HCT116 (cell line): Measurements from ENCODE around the gene DBN1. TPM values are rescaled to one million over a fixed set of nuclear protein-coding genes. Genes with fewer than 3 reads are reported as not detected.

ENCODE experiments used
- ATAC-seq: fragments of 200-7000 bp; cut with Tn5 transposase; 2 replicates; pipeline ENCODE4 v1.9.1; 2020; ENCODE audit warnings: mild to moderate bottlenecking, moderate library complexity
- BruUV-seq: library from RNA; stranded (reverse); fragments of 400-500 nt; replicated peaks from 2 replicates; lab custom pipeline; 2021; lab: Mats Ljungman, UMichigan
- CTCF ChIA-PET: fragments of 300-600 bp; sonication (Branson Sonifier 250); formaldehyde crosslinking; loops from one replicate; lab custom pipeline; 2021; ENCODE audit warnings: antibody characterized with exemption; lab: Charles Lee
- POLR2A ChIA-PET: fragments of 300-600, 350-600 bp; sonication (Branson Sonifier 250); formaldehyde crosslinking; loops from one replicate; lab custom pipeline; 2021; ENCODE audit warnings: antibody characterized with exemption; lab: Charles Lee
- RAD21 ChIA-PET, 2 experiments: fragments of 300-600 bp; sonication (Branson Sonifier 250); formaldehyde crosslinking; loops; one replicate each; lab custom pipeline; 2023; ENCODE audit warnings: low total read pairs in 2 of 2; ENCODE audit not compliant: uncharacterized antibody in 2 of 2, unreplicated experiment in 2 of 2, low non-redundant PET in 1 of 2; lab: Charles Lee
- DNase-seq: peaks from one replicate; pipeline ENCODE4 v3.0.0-alpha.2; 2010; ENCODE audit warnings: low read depth, low spot score
- H2AFZ ChIP-seq: fragments of 200-600 bp; shearing (Covaris generic), sonication (generic); 2 replicates; pipeline ENCODE4 v1.6.1; 2017; ENCODE audit warnings: low read depth, mixed run types, mixed read lengths, antibody characterized with exemption, low read length; ENCODE audit not compliant: poor library complexity, severe bottlenecking
- H3K27ac ChIP-seq: 2 replicates; pipeline ENCODE4 v1.5.1; 2012; ENCODE audit warnings: low read depth, low read length
- H3K27me3 ChIP-seq: fragments of 200-600 bp; sonication (generic); 2 replicates; pipeline ENCODE4 v1.6.1; 2016; ENCODE audit warnings: mixed run types, low read length, mixed read lengths; ENCODE audit not compliant: insufficient read depth
- H3K36me3 ChIP-seq, 2 experiments: fragments of 200-500 bp in 1 of 2; fragments of 200-600 bp in 1 of 2; sonication (Bioruptor generic) in 1 of 2; sonication (generic) in 1 of 2; 2 replicates each; pipeline versions ENCODE4 v1.5.1 to v1.6.1; 2014 to 2016; ENCODE audit warnings: low read length in 2 of 2, inconsistent platforms in 1 of 2, mixed read lengths in 1 of 2, mixed run types in 1 of 2; ENCODE audit not compliant: insufficient read depth in 2 of 2, control insufficient read depth in 1 of 2
- H3K4me1 ChIP-seq, 2 experiments: fragments of 200-600 bp in 1 of 2; sonication (generic) in 1 of 2; 2 replicates each; pipeline versions ENCODE4 v1.5.1 to v1.6.1; 2012 to 2017; ENCODE audit warnings: low read length in 2 of 2, inconsistent platforms in 1 of 2, mild to moderate bottlenecking in 1 of 2, mixed read lengths in 1 of 2, mixed run types in 1 of 2, moderate library complexity in 1 of 2; ENCODE audit not compliant: insufficient read depth in 2 of 2, control insufficient read depth in 1 of 2
- H3K4me2 ChIP-seq: fragments of 200-600 bp; sonication (generic); 2 replicates; pipeline ENCODE4 v1.6.1; 2017; ENCODE audit warnings: mixed run types, low read length, mixed read lengths
- H3K4me3 ChIP-seq, 2 experiments: fragments of 200-600 bp in 1 of 2; sonication (generic) in 1 of 2; replicated peaks in 1 of 2; 2 replicates each; pipeline ENCODE4 v1.5.1; 2011 to 2016; ENCODE audit warnings: low read length in 2 of 2, control low read depth in 1 of 2, low read depth in 1 of 2, mild to moderate bottlenecking in 1 of 2, mixed read lengths in 1 of 2, mixed run types in 1 of 2
- H3K79me2 ChIP-seq: fragments of 200-600 bp; sonication (generic); 2 replicates; pipeline ENCODE4 v1.6.1; 2017; ENCODE audit warnings: mild to moderate bottlenecking, mixed run types, low read length, moderate library complexity, mixed read lengths; ENCODE audit not compliant: insufficient read depth
- H3K9ac ChIP-seq: fragments of 200-600 bp; sonication (generic); 2 replicates; pipeline ENCODE4 v1.6.1; 2016; ENCODE audit warnings: low read length, mixed read lengths
- H3K9me2 ChIP-seq: fragments of 200-600 bp; sonication (generic), shearing (Covaris generic); 2 replicates; pipeline ENCODE4 v1.6.1; 2017; ENCODE audit warnings: mixed run types, mild to moderate bottlenecking, moderate library complexity; ENCODE audit not compliant: insufficient read depth
- H3K9me3 ChIP-seq, 2 experiments: fragments of 200-500 bp in 1 of 2; fragments of 200-600 bp in 1 of 2; sonication (Bioruptor generic) in 1 of 2; sonication (generic) in 1 of 2; 2 replicates each; pipeline ENCODE4 v1.6.1; 2014 to 2017; ENCODE audit warnings: low read length in 2 of 2, mixed read lengths in 2 of 2, inconsistent platforms in 1 of 2, low read depth in 1 of 2, mild to moderate bottlenecking in 1 of 2, mixed run types in 1 of 2, moderate library complexity in 1 of 2; ENCODE audit not compliant: control insufficient read depth in 1 of 2, insufficient read depth in 1 of 2
- H4K20me1 ChIP-seq: fragments of 200-600 bp; sonication (generic), shearing (Covaris generic); 2 replicates; pipeline ENCODE4 v1.6.1; 2017; ENCODE audit warnings: mixed run types, mild to moderate bottlenecking, moderate library complexity; ENCODE audit not compliant: insufficient read depth
- CBX3 ChIP-seq: IDR thresholded peaks from 2 replicates; pipeline ENCODE4 v1.6.1; 2012; ENCODE audit warnings: low read depth
- CEBPB ChIP-seq: IDR thresholded peaks from 2 replicates; pipeline ENCODE4 v1.6.1; 2012; ENCODE audit warnings: low read depth
- EZH2 ChIP-seq: fragments of 200-600 bp; sonication (generic); IDR thresholded peaks from 2 replicates; pipeline ENCODE4 v1.6.1; 2017; ENCODE audit warnings: antibody characterized with exemption, mixed run types
- EZH2phosphoT487 ChIP-seq: fragments of 200-600 bp; IDR thresholded peaks from 2 replicates; pipeline ENCODE4 v1.6.1; 2018; ENCODE audit warnings: antibody characterized with exemption, borderline replicate concordance
- FOSL1 ChIP-seq: IDR thresholded peaks from 2 replicates; pipeline ENCODE4 v1.6.1; 2012; ENCODE audit warnings: low read depth
- JUND ChIP-seq: IDR thresholded peaks from 2 replicates; pipeline ENCODE4 v1.6.1; 2012
- POLR2A ChIP-seq: IDR thresholded peaks from 2 replicates; pipeline ENCODE4 v1.7.0; 2011; ENCODE audit warnings: borderline replicate concordance; ENCODE audit not compliant: insufficient read depth, insufficient read length; ENCODE audit errors: extremely low read depth
- RAD21 ChIP-seq: IDR thresholded peaks from 2 replicates; pipeline ENCODE4 v1.6.1; 2012; ENCODE audit warnings: low read depth, mild to moderate bottlenecking
- SP1 ChIP-seq: IDR thresholded peaks from 2 replicates; pipeline ENCODE4 v1.6.1; 2012; ENCODE audit warnings: low read depth
- SRF ChIP-seq: IDR thresholded peaks from 2 replicates; pipeline ENCODE4 v1.6.1; 2012; ENCODE audit warnings: low read depth
- TCF7L2 ChIP-seq: IDR thresholded peaks from 2 replicates; pipeline ENCODE4 v1.7.0; 2011; ENCODE audit warnings: borderline replicate concordance, inconsistent platforms; ENCODE audit not compliant: insufficient read depth, insufficient read length; ENCODE audit errors: extremely low read depth
- YY1 ChIP-seq: IDR thresholded peaks from 2 replicates; pipeline ENCODE4 v1.6.1; 2011; ENCODE audit warnings: low read length, low read depth, moderate library complexity, mild to moderate bottlenecking; ENCODE audit not compliant: insufficient replicate concordance; ENCODE audit errors: extremely low read depth
- ZFX ChIP-seq: fragments of 450-650 bp; IDR thresholded peaks from 2 replicates; pipeline ENCODE4 v1.6.1; 2017
- ZNF274 ChIP-seq: fragments of 200-500 bp; sonication (Bioruptor generic); IDR thresholded peaks from 2 replicates; pipeline ENCODE4 v1.6.1; 2014; ENCODE audit warnings: mild to moderate bottlenecking, low read depth, low read length, inconsistent platforms
- intact Hi-C: fragments of 100-400 bp; cut with micrococcal nuclease; formaldehyde crosslinking; loops from 2 replicates; pipeline ENCODE4 v1.10.0; 2022
- total RNA-seq: library from RNA; stranded (reverse); gene quantifications from one replicate; pipeline ENCODE4 v1.2.1, GENCODE V29; 2021; ENCODE audit not compliant: unreplicated experiment
- TF ChIP-seq, protein P1 (sequence below): IDR thresholded peaks from 2 replicates; pipeline ENCODE4 v1.6.1; 2012; ENCODE audit warnings: low read depth
- TF ChIP-seq, protein P2 (sequence below): IDR thresholded peaks from 2 replicates; pipeline ENCODE4 v1.6.1; 2011; ENCODE audit warnings: mild to moderate bottlenecking, low read length, moderate library complexity; ENCODE audit not compliant: insufficient replicate concordance; ENCODE audit errors: extremely low read depth
- TF ChIP-seq, protein P3 (sequence below), 3 experiments: fragments of 200-600 bp in 1 of 3; sonication (generic) in 1 of 3; IDR thresholded peaks in 2 of 3; conservative IDR thresholded peaks in 1 of 3; 2 replicates each; pipeline ENCODE4 v1.5.1; 2012 to 2017; ENCODE audit warnings: low read depth in 2 of 3, low read length in 2 of 3, antibody characterized with exemption in 1 of 3, borderline replicate concordance in 1 of 3, control low read depth in 1 of 3, mild to moderate bottlenecking in 1 of 3, mixed read lengths in 1 of 3, mixed run types in 1 of 3, moderate library complexity in 1 of 3; ENCODE audit not compliant: insufficient read depth in 1 of 3

DBN1 gene
- total RNA-seq, 1 experiment from 2014 or later, result 144 TPM

DNA sequence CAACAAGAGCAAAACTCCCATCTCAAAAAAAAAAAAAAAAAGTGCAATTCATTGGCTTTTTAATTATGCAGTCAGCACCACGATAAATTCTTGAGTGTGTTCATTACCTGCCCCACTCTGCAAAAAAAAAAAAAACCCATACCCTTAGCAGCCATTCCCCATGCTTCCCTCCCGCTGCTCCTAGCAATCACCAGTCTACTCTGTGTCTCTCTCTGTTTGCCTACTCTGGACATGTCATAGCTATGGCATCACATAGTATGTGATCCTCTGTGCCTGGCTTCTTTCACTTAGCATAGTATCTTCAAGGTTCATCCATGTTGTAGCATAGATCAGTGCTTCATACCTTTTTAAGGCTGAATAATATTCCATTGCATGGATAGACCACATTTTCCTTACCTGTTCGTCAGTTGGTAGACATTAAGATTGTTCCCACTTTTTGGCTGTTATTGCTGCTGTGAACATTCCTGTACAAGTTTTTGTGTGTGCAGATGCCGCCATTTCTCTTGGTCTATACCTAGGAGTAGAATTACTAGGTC, 33.8 kb downstream of the DBN1 start:
- no peaks in the 10 kb centered on the region for H3K9me2 ChIP-seq
- no peak for DNase-seq
- intact Hi-C loops, result no loop called here
- H3K36me3 ChIP-seq, result peaks cover 13 to 28% of the 10 kb centered on the region in 2 experiments; a peak in 3 of 4 replicates
- H3K27ac ChIP-seq, result no peak overlapping the region
- H3K79me2 ChIP-seq, result peaks cover 14% of the 10 kb centered on the region; the same call in 1 of the 2 replicates
- H3K27me3 ChIP-seq, result no peaks in the 10 kb centered on the region
- BruUV-seq, result no TSS peak
- no peaks in the 10 kb centered on the region for H3K9me3 ChIP-seq
- no peak overlapping the region for H3K9ac ChIP-seq
- CTCF ChIA-PET, result no interaction called here
- TF ChIP-seq EZH2phosphoT487 (no peak), CBX3 (no peak), SP1 (no peak), YY1 (no peak), ZNF274 (no peak), SRF (no peak), TCF7L2 (no peak), POLR2A (no peak), ZFX (no peak), FOSL1 (no peak), EZH2 (no peak), CEBPB (no peak), JUND (no peak), RAD21 (no peak)
- TF ChIP-seq, protein P1, sequence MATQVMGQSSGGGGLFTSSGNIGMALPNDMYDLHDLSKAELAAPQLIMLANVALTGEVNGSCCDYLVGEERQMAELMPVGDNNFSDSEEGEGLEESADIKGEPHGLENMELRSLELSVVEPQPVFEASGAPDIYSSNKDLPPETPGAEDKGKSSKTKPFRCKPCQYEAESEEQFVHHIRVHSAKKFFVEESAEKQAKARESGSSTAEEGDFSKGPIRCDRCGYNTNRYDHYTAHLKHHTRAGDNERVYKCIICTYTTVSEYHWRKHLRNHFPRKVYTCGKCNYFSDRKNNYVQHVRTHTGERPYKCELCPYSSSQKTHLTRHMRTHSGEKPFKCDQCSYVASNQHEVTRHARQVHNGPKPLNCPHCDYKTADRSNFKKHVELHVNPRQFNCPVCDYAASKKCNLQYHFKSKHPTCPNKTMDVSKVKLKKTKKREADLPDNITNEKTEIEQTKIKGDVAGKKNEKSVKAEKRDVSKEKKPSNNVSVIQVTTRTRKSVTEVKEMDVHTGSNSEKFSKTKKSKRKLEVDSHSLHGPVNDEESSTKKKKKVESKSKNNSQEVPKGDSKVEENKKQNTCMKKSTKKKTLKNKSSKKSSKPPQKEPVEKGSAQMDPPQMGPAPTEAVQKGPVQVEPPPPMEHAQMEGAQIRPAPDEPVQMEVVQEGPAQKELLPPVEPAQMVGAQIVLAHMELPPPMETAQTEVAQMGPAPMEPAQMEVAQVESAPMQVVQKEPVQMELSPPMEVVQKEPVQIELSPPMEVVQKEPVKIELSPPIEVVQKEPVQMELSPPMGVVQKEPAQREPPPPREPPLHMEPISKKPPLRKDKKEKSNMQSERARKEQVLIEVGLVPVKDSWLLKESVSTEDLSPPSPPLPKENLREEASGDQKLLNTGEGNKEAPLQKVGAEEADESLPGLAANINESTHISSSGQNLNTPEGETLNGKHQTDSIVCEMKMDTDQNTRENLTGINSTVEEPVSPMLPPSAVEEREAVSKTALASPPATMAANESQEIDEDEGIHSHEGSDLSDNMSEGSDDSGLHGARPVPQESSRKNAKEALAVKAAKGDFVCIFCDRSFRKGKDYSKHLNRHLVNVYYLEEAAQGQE, result no peak
- TF ChIP-seq, protein P2, sequence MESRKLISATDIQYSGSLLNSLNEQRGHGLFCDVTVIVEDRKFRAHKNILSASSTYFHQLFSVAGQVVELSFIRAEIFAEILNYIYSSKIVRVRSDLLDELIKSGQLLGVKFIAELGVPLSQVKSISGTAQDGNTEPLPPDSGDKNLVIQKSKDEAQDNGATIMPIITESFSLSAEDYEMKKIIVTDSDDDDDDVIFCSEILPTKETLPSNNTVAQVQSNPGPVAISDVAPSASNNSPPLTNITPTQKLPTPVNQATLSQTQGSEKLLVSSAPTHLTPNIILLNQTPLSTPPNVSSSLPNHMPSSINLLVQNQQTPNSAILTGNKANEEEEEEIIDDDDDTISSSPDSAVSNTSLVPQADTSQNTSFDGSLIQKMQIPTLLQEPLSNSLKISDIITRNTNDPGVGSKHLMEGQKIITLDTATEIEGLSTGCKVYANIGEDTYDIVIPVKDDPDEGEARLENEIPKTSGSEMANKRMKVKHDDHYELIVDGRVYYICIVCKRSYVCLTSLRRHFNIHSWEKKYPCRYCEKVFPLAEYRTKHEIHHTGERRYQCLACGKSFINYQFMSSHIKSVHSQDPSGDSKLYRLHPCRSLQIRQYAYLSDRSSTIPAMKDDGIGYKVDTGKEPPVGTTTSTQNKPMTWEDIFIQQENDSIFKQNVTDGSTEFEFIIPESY, result no peak
- TF ChIP-seq, protein P3, sequence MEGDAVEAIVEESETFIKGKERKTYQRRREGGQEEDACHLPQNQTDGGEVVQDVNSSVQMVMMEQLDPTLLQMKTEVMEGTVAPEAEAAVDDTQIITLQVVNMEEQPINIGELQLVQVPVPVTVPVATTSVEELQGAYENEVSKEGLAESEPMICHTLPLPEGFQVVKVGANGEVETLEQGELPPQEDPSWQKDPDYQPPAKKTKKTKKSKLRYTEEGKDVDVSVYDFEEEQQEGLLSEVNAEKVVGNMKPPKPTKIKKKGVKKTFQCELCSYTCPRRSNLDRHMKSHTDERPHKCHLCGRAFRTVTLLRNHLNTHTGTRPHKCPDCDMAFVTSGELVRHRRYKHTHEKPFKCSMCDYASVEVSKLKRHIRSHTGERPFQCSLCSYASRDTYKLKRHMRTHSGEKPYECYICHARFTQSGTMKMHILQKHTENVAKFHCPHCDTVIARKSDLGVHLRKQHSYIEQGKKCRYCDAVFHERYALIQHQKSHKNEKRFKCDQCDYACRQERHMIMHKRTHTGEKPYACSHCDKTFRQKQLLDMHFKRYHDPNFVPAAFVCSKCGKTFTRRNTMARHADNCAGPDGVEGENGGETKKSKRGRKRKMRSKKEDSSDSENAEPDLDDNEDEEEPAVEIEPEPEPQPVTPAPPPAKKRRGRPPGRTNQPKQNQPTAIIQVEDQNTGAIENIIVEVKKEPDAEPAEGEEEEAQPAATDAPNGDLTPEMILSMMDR (IDR thresholded peaks at IDR 0.05 in 2 of 3, conservative IDR thresholded peaks at IDR 0.05 in 1 of 3; ENCODE audit: borderline replicate concordance in 1 of 3, insufficient read depth in 1 of 3, low read depth in 2 of 3, low read length in 2 of 3), result no peak
- TF ChIP-seq, all 23 proteins: peak for 0
- H4K20me1 ChIP-seq, result peaks cover 3% of the 10 kb centered on the region; the same call in 1 of the 2 replicates
- no peak for ATAC-seq
- RAD21 ChIA-PET, result no interaction called here
- H3K4me2 ChIP-seq, result no peak overlapping the region
- no peak overlapping the region for H2AFZ ChIP-seq
- peaks cover 0 to 15% of the 10 kb centered on the region in 2 experiments; a peak in 2 of 4 replicates for H3K4me1 ChIP-seq
- POLR2A ChIA-PET, result interaction anchor here (1.4 kb wide), 1 partner anchor 13 kb away, joined by 5 read pairs; the partner anchor contains the start of gene GRK6
- H3K4me3 ChIP-seq, result no peak overlapping the region
